ENCODE results near the gene RAMP3.
"Not testable (repeated sequence)": the region's sequence is repeated elsewhere in the genome, so short reads cannot be mapped to it uniquely, and the experiment has no call there.

RAMP3 gene

GRCh38 chr7:45132708-45133320 lies 24.8 kb upstream of the RAMP3 start:
- no peak for DNase-seq (ENCODE audit: low read depth in 3 of 3)

- no peak for DNase-seq (ENCODE audit: low read depth in 3 of 3)
Measured at GRCh38 chr7:45133352-45133751, 24.2 kb upstream of the RAMP3 start.

- no peak for DNase-seq (ENCODE audit: low read depth in 3 of 3)
Measured at GRCh38 chr7:45133877-45134276, 23.7 kb upstream of the RAMP3 start.

- peak; percentile 28 to 52 (median 48) for DNase-seq (ENCODE audit: low read depth in 3 of 3)
Measured at GRCh38 chr7:45136106-45137060, 21.2 kb upstream of the RAMP3 start.

GRCh38 chr7:45138433-45139267 lies 18.9 kb upstream of the RAMP3 start:
- DNase-seq (ENCODE audit: low read depth in 3 of 3), result no peak

GRCh38 chr7:45140827-45141226 lies 16.8 kb upstream of the RAMP3 start:
- DNase-seq (ENCODE audit: low read depth in 3 of 3), result no peak

GRCh38 chr7:45143616-45144015 lies 14.0 kb upstream of the RAMP3 start:
- DNase-seq (ENCODE audit: low read depth in 3 of 3), result no peak

GRCh38 chr7:45145881-45146280 lies 11.7 kb upstream of the RAMP3 start:
- no peak for DNase-seq (ENCODE audit: low read depth in 3 of 3)

GRCh38 chr7:45146531-45147379 lies 10.8 kb upstream of the RAMP3 start:
- DNase-seq (ENCODE audit: low read depth in 3 of 3), result no peak

GRCh38 chr7:45147858-45148652 lies 9.5 kb upstream of the RAMP3 start:
- no peak for DNase-seq (ENCODE audit: low read depth in 3 of 3)

GRCh38 chr7:45148653-45148973 lies 9.0 kb upstream of the RAMP3 start:
- no peak for DNase-seq (ENCODE audit: low read depth in 3 of 3)

GRCh38 chr7:45149606-45150005 lies 8.0 kb upstream of the RAMP3 start:
- DNase-seq (ENCODE audit: low read depth in 3 of 3), result no peak

- DNase-seq (ENCODE audit: low read depth in 3 of 3), result no peak
Measured at GRCh38 chr7:45150199-45150598, 7.4 kb upstream of the RAMP3 start.

- DNase-seq (ENCODE audit: low read depth in 3 of 3), result no peak
Measured at GRCh38 chr7:45151131-45151684, 6.4 kb upstream of the RAMP3 start.

- DNase-seq (ENCODE audit: low read depth in 3 of 3), result no peak
Measured at GRCh38 chr7:45151967-45152366, 5.6 kb upstream of the RAMP3 start.

GRCh38 chr7:45153233-45153632 lies 4.4 kb upstream of the RAMP3 start:
- DNase-seq (ENCODE audit: low read depth in 3 of 3), result no peak

GRCh38 chr7:45153861-45154260 lies 3.7 kb upstream of the RAMP3 start:
- not testable (repeated sequence) for DNase-seq (ENCODE audit: low read depth in 3 of 3)

GRCh38 chr7:45155357-45155900 lies 2.2 kb upstream of the RAMP3 start:
- no peak for DNase-seq (ENCODE audit: low read depth in 3 of 3)

- no peak for DNase-seq (ENCODE audit: low read depth in 3 of 3)
Measured at GRCh38 chr7:45155941-45156340, 1.6 kb upstream of the RAMP3 start.

Data from stimulated activated CD4-positive, alpha-beta T cell treated with anti-CD3 and anti-CD28 coated beads, TNF-alpha, amount 100 ng/mL, for 24 hours (primary cell).